GM12864 (cell line): ENCODE measurements around the gene KLK1.

Experiments used
- DNase-seq: peaks from one replicate; pipeline ENCODE4 v3.0.0-alpha.2; 2011; ENCODE audit warnings: low read depth
- H3K4me3 ChIP-seq: 2 replicates; pipeline ENCODE4 v1.5.1; 2011; ENCODE audit warnings: mild to moderate bottlenecking, low read depth, low read length, control low read depth
- TF ChIP-seq, protein P1 (sequence below): IDR thresholded peaks from 2 replicates; pipeline ENCODE4 v1.5.1; 2011; ENCODE audit warnings: low read depth, mild to moderate bottlenecking, moderate library complexity, low read length, control low read depth, inconsistent platforms; ENCODE audit errors: missing control alignments

Gene KLK1

GRCh38 chr19:50831026-50831396 is 7.4 kb upstream of the KLK1 start:
- no peak overlapping the region for H3K4me3 ChIP-seq
- TF ChIP-seq, protein P1, sequence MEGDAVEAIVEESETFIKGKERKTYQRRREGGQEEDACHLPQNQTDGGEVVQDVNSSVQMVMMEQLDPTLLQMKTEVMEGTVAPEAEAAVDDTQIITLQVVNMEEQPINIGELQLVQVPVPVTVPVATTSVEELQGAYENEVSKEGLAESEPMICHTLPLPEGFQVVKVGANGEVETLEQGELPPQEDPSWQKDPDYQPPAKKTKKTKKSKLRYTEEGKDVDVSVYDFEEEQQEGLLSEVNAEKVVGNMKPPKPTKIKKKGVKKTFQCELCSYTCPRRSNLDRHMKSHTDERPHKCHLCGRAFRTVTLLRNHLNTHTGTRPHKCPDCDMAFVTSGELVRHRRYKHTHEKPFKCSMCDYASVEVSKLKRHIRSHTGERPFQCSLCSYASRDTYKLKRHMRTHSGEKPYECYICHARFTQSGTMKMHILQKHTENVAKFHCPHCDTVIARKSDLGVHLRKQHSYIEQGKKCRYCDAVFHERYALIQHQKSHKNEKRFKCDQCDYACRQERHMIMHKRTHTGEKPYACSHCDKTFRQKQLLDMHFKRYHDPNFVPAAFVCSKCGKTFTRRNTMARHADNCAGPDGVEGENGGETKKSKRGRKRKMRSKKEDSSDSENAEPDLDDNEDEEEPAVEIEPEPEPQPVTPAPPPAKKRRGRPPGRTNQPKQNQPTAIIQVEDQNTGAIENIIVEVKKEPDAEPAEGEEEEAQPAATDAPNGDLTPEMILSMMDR, result no peak
- no peak for DNase-seq

DNA sequence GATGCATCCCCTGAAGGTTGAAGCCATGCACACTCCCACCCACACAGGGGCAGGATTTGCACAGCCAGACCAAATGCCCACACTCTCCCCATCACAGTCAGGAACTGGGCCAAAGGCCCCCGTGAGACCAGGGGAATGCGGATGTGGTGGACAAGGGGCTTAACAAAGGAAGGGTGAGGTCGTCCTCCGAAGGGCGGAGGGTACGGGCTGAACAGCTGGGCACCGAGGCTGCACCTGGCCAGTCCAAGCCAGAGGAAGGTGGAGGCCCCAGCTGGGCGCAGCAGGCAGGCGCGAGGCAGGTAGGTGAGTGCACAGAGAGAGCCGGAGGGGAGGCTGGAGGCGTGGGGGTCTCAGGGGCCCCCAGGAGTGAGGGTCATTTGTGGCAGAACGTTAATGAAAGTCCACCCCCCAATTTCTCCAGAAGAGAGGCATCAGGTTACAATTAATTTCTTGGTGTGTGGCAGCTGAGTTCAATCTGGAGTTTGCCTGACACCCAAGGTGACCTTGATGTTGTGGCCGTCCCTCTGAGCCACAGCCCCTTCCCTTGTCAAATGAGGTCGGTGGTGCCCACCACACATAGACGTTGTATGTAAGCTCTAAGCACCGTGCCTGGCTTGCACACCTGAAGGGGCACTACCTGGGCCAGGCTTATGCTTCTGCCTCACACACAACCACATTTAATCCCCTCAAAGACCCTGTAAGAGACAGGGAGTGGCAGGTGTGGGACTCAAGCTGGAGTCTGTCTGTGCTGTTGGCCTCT is 6.9 kb upstream of the KLK1 start:
- TF ChIP-seq, protein P1, result no peak
- no peak overlapping the region for H3K4me3 ChIP-seq
- no peak for DNase-seq

DNA sequence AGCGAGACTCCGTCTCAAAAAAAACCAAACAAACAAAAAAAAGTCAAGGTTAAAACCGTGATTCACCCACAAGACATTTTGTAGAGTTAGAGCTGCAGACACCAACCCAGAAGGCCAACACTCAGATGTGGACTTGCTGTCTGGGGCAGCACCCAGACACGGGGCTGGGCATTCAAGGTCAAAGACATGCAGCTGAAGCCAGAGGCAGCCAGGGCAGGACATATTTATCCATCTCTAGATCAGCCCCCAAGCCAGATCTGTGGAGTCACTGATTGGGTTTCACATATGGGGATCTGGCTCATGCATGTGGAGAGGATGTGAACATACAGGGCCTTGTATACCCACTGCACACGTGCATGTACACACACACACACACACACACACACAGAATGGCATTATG is 6.2 kb upstream of the KLK1 start:
- TF ChIP-seq, protein P1, result no peak
- no peak for DNase-seq
- no peak overlapping the region for H3K4me3 ChIP-seq

DNA sequence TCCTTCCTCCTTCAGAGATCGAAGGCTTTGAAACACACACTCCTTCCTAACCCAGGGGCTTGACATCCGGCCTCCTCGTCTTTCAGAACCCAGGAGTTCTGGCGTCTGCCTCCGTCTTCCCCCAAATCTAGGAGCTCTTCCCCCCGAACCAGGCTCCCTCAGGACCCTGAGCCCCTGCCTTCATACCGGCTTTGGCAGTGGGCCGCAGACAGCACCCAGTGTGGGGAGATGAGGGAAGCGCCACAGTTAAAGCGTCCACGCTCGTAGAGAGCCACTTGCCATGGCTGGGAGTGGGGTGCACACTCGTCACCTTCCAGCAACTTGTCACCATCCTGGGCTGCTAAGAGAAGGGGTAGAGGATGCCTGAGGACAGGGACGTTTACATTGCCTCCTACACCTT is 3.9 kb upstream of the KLK1 start:
- no peak overlapping the region for H3K4me3 ChIP-seq
- TF ChIP-seq, protein P1, result no peak
- DNase-seq, result no peak

- no peak overlapping the region for H3K4me3 ChIP-seq
- TF ChIP-seq, protein P1, result no peak
These were observed 3.1 kb upstream of the KLK1 start for GRCh38 chr19:50826492-50827240.

DNA sequence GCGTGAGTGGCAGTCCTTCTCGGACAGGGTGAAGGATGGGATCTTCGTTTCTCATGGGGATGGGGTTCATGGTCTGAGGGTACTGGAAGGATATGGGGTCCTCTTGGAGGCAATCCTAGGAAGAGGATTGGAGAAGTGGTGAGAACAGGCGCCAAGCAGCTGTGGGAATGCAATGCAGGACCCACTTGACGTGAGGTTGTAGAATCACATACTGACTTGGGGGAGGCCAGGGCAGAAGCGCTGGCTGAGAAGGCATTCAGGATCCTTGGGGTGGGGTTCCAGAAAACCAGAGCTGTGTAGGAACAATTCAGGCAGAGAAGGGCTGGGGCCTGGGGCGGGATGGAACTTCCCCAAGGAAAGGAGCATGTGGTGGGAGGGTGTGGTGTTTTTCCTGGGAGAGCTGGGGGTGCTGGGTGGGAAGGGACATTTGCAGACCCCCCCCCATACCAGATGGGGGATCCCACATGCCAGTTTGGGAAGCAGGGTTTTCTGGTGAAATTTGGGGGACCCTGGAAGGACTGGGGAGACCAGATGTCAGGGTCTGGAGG is 852 bp downstream of the KLK1 start:
- no peak for DNase-seq
- H3K4me3 ChIP-seq, result no peak overlapping the region
- TF ChIP-seq, protein P1, result no peak

More at GRCh38 chr19:50826492-50827240, 3.1 kb upstream of the KLK1 start:
- DNase-seq, result no peak

DNA sequence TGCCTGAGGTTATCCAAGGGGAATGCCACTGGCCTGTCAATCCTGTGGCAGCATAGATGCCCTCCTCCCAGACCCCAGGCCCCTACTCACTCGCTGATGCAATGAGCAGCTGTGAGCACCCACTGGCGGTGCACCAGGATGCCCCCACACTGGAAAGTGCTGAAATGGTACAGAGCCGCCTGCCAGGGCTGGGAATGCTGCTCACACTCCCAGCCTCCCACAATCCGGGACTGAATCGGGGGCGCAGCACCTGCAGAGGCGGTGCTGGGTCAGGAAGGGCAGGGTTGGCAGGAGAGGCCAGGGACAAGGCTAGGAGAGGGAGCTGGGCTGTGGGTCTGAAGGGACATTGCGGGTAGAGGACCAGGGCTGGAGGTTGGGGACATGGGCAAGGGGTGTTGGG is 2.0 kb downstream of the KLK1 start:
- H3K4me3 ChIP-seq, result no peak overlapping the region
- no peak for DNase-seq
- TF ChIP-seq, protein P1, result no peak
